Neural crest cell (in vitro differentiated cells): ENCODE measurements around the gene TCL1B. TPM values are rescaled to one million over a fixed set of nuclear protein-coding genes. Genes with fewer than 3 reads are reported as not detected.

Source experiments
- DNase-seq: peaks from one replicate; pipeline ENCODE4 v3.0.0; 2021; ENCODE audit warnings: low read depth, mixed read lengths, low spot score
- H3K27ac Mint-ChIP-seq: one replicate; pipeline ENCODE4 v1.8.0; 2021; ENCODE audit warnings: mild to moderate bottlenecking, mixed read lengths; ENCODE audit not compliant: unreplicated experiment
- H3K27me3 Mint-ChIP-seq: 2 replicates; pipeline ENCODE4 v1.8.0; 2021; ENCODE audit warnings: low read depth, mild to moderate bottlenecking, mixed read lengths
- H3K36me3 Mint-ChIP-seq: 2 replicates; pipeline ENCODE4 v1.8.0; 2021; ENCODE audit warnings: low read depth, mild to moderate bottlenecking, mixed read lengths
- H3K4me1 Mint-ChIP-seq: 2 replicates; pipeline ENCODE4 v1.8.0; 2021; ENCODE audit warnings: mixed read lengths
- H3K4me3 Mint-ChIP-seq: one replicate; pipeline ENCODE4 v1.8.0; 2021; ENCODE audit warnings: mild to moderate bottlenecking, mixed read lengths
- H3K9me3 Mint-ChIP-seq: 2 replicates; pipeline ENCODE4 v1.8.0; 2021; ENCODE audit warnings: mixed read lengths
- CTCF ChIP-seq: fragments of 200-600 bp; sonication (generic); conservative IDR thresholded peaks from 2 replicates; pipeline ENCODE4 v1.5.0; 2021; ENCODE audit warnings: antibody characterized with exemption, mild to moderate bottlenecking
- total RNA-seq: library from RNA; stranded (reverse); gene quantifications from 2 replicates; pipeline ENCODE4 v1.2.1, GENCODE V29; 2021

TCL1B gene
- total RNA-seq, 1 donor from 2014 or later: not detected

- Mint-ChIP-seq H3K4me1 (no peaks in the 10 kb centered on the region), H3K36me3 (no peaks in the 10 kb centered on the region), H3K9me3 (no peaks in the 10 kb centered on the region), H3K4me3 (no peak overlapping the region), H3K27me3 (peaks cover 2% of the 10 kb centered on the region), H3K27ac (no peak overlapping the region)
- no peak for TF ChIP-seq CTCF
- DNase-seq: no peak
Observed at GRCh38 chr14:95651028-95651427, 35.2 kb upstream of the TCL1B start.

GRCh38 chr14:95651821-95652583, 34.2 kb upstream of the TCL1B start:
- Mint-ChIP-seq H3K9me3 (no peaks in the 10 kb centered on the region), H3K4me1 (no peaks in the 10 kb centered on the region), H3K4me3 (no peak overlapping the region), H3K27ac (no peak overlapping the region), H3K36me3 (no peaks in the 10 kb centered on the region), H3K27me3 (peaks cover 2% of the 10 kb centered on the region)
- DNase-seq: no peak
- TF ChIP-seq CTCF: no peak

- no peak overlapping the region for H3K4me3 Mint-ChIP-seq
- no peak for TF ChIP-seq CTCF
Observed at GRCh38 chr14:95652690-95653089, 33.5 kb upstream of the TCL1B start.

DNA sequence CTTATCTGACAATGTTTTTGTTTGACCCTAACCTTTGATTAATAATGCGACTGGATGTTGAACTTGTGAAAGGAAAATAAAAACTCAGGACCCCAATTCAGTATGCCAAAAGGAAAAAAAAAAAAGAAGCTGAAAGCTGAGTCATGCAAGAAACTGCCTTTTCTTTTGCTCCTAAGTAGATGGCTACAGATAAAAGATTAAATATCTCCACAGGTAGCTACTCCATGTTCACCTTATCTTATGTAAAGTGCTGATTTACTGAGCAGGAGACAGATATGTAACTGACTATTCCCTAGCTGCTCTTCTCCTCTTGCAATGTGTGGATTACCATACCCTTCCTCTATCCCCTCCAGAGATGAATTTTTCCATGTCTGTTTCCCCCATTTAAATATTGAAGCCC, 30.8 kb upstream of the TCL1B start:
- Mint-ChIP-seq H3K36me3 (no peaks in the 10 kb centered on the region), H3K4me3 (no peak overlapping the region), H3K9me3 (no peaks in the 10 kb centered on the region), H3K27ac (no peak overlapping the region), H3K4me1 (peaks cover 6% of the 10 kb centered on the region), H3K27me3 (peaks cover under 1% of the 10 kb centered on the region)
- TF ChIP-seq CTCF: no peak
- DNase-seq: no peak

More at GRCh38 chr14:95652690-95653089, 33.5 kb upstream of the TCL1B start:
- peaks cover 2% of the 10 kb centered on the region for H3K27me3 Mint-ChIP-seq
- no peak for DNase-seq
- H3K27ac Mint-ChIP-seq: no peak overlapping the region
- H3K36me3 Mint-ChIP-seq: no peaks in the 10 kb centered on the region
- H3K4me1 Mint-ChIP-seq: peaks cover 4% of the 10 kb centered on the region
- H3K9me3 Mint-ChIP-seq: no peaks in the 10 kb centered on the region

DNA sequence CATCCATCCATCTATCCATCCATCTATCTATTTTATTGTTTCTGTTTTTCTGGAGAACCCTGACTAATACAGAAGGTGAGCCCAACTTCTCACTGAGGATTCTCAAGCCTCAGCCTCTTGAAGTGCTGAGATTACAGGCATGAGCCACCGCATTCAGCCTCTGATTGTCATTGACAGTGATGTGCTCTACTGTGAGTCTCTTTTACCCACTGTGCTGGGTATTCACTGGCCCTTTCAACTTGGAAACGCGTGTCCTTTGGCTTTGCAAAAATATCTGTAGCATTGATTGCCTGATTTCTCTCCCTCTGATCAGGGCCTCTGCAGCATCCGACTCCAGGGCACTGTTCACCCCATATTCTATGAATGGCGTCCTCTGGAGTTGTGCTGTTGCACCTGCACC, 29.6 kb upstream of the TCL1B start:
- no peaks in the 10 kb centered on the region for H3K36me3 Mint-ChIP-seq
- H3K4me3 Mint-ChIP-seq: no peak overlapping the region
- TF ChIP-seq CTCF: no peak
- peak overlapping the region; percentile 4 for H3K27ac Mint-ChIP-seq
- DNase-seq: no peak
- H3K4me1 Mint-ChIP-seq: peaks cover 15% of the 10 kb centered on the region
- no peaks in the 10 kb centered on the region for H3K9me3 Mint-ChIP-seq
- H3K27me3 Mint-ChIP-seq: peaks cover 2% of the 10 kb centered on the region
